Measurements from ENCODE around the gene SLAIN1.

DNA sequence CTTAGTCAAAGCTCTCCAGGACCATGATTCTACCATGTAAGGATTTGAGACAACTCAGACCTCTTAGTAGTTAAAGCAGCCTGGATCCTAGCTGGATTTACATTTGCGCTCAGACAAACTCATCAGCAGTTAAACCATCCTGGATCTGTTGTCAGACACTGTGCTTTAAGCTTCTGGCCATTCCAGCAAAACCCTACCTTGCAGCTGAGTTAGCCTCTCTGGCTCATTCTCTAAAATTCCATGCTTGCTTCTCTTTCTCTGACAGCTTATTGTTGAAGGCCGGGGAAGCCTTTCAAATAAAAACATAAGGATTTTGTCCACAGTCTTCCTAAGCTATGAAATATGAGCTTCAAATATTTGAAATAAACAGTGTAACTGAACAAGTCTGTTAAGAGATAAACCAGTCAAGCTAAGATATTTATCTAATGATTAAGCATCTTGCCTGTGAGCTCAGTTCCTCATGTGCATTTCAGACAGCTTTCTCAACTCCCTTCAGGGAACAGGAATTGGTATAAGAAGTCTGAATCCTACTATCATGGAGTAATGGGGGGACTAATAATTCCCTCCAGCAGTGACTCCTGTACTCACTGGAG lies 89.3 kb downstream of the SLAIN1 start:
- TF ChIP-seq JUND (IDR thresholded peaks at IDR 0.05; ENCODE audit: low read depth, low read length) (no peak), CHD2 (IDR thresholded peaks at IDR 0.05; ENCODE audit: borderline replicate concordance, low read depth, low read length) (no peak)
- TF ChIP-seq, protein P1, sequence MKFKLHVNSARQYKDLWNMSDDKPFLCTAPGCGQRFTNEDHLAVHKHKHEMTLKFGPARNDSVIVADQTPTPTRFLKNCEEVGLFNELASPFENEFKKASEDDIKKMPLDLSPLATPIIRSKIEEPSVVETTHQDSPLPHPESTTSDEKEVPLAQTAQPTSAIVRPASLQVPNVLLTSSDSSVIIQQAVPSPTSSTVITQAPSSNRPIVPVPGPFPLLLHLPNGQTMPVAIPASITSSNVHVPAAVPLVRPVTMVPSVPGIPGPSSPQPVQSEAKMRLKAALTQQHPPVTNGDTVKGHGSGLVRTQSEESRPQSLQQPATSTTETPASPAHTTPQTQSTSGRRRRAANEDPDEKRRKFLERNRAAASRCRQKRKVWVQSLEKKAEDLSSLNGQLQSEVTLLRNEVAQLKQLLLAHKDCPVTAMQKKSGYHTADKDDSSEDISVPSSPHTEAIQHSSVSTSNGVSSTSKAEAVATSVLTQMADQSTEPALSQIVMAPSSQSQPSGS (IDR thresholded peaks at IDR 0.05; ENCODE audit: low read length): no peak
- TF ChIP-seq, protein P2, sequence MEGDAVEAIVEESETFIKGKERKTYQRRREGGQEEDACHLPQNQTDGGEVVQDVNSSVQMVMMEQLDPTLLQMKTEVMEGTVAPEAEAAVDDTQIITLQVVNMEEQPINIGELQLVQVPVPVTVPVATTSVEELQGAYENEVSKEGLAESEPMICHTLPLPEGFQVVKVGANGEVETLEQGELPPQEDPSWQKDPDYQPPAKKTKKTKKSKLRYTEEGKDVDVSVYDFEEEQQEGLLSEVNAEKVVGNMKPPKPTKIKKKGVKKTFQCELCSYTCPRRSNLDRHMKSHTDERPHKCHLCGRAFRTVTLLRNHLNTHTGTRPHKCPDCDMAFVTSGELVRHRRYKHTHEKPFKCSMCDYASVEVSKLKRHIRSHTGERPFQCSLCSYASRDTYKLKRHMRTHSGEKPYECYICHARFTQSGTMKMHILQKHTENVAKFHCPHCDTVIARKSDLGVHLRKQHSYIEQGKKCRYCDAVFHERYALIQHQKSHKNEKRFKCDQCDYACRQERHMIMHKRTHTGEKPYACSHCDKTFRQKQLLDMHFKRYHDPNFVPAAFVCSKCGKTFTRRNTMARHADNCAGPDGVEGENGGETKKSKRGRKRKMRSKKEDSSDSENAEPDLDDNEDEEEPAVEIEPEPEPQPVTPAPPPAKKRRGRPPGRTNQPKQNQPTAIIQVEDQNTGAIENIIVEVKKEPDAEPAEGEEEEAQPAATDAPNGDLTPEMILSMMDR (IDR thresholded peaks at IDR 0.05 in 2 of 3, conservative IDR thresholded peaks at IDR 0.05 in 1 of 3; ENCODE audit: control insufficient read depth in 2 of 3, extremely low read depth in 1 of 3, insufficient read depth in 1 of 3, low read depth in 3 of 3, low read length in 3 of 3): no peak

Measured in GM12878 (cell line).